ENCODE measurements around the gene CELA2A. TPM values are rescaled to one million over a fixed set of nuclear protein-coding genes. Genes with fewer than 3 reads are reported as not detected.

CELA2A gene
- total and polyA plus RNA-seq, 2 donors (not counting 3 experiments of a cell fraction or from before 2014, with no cell fraction given): not detected

- dilution Hi-C loops (cut with MboI; ENCODE audit: extremely low pct_ligation_motif_present, low sequenced_read_pairs): no loop called here
- intact Hi-C loops (cut with micrococcal nuclease): no loop called here
- Histone ChIP-seq H3K79me2 (ENCODE audit: control insufficient read depth, insufficient read depth, low read length) (no peaks in the 10 kb centered on the region), H3K4me3 (replicated peaks in 1 of 3; ENCODE audit: insufficient read depth in 1 of 3, low read depth in 1 of 3, low read length in 3 of 3) (no peak overlapping the region), H3K36me3 (ENCODE audit: control insufficient read depth in 2 of 2, extremely low read depth in 1 of 2, insufficient read depth in 2 of 2, low read length in 2 of 2) (no peaks in the 10 kb centered on the region), H3K9me1 (replicated peaks; ENCODE audit: control insufficient read depth, extremely low read depth, insufficient read depth, low read length) (no peaks in the 10 kb centered on the region), H3K4me1 (ENCODE audit: control insufficient read depth, extremely low read depth, insufficient read depth, low read length) (no peaks in the 10 kb centered on the region), H3K9me3 (replicated peaks; ENCODE audit: control insufficient read depth, insufficient read depth, low read length) (no peaks in the 10 kb centered on the region), H3K4me2 (ENCODE audit: insufficient read depth, low read length) (no peak overlapping the region), H3K9ac (replicated peaks; ENCODE audit: extremely low read depth, insufficient read depth, low read length) (no peak overlapping the region), H2AFZ (ENCODE audit: low read depth, low read length) (no peak overlapping the region), H3K27ac (ENCODE audit: insufficient read depth, low read depth, low read length) (no peak overlapping the region), H3K27me3 (ENCODE audit: control insufficient read depth in 2 of 2, insufficient read depth in 2 of 2, low read length in 2 of 2) (peaks cover 0 to 2% of the 10 kb centered on the region in 2 experiments), H4K20me1 (replicated peaks; ENCODE audit: control insufficient read depth, extremely low read depth, insufficient read depth, low read length) (no peaks in the 10 kb centered on the region)
- TF ChIP-seq EZH2 (IDR thresholded peaks at IDR 0.05; ENCODE audit: borderline replicate concordance, low read depth, low read length, severe bottlenecking) (no peak), POLR2AphosphoS5 (IDR thresholded peaks at IDR 0.05; ENCODE audit: insufficient read depth, low read depth, low read length) (no peak)
- CTCF ChIA-PET: no interaction called here
- DNase-seq (ENCODE audit: low read depth, low spot score) (no peak), FAIRE-seq (no peak)
- BruUV-seq (replicated peaks): no TSS peak
- POLR2A ChIA-PET: interaction anchor here (0.5 kb wide), 1 partner anchor 23 kb away, joined by 4 read pairs; no protein-coding TSS in a partner anchor
These were observed 11.0 kb upstream of the CELA2A start for GRCh38 chr1:15445390-15446122.

GRCh38 chr1:15446212-15446611 is 10.3 kb upstream of the CELA2A start:
- no peaks in the 10 kb centered on the region for H3K36me3 ChIP-seq (ENCODE audit: control insufficient read depth in 2 of 2, extremely low read depth in 1 of 2, insufficient read depth in 2 of 2, low read length in 2 of 2)
- ChIA-PET CTCF (no interaction called here), POLR2A (no interaction called here)
- no peak overlapping the region for H3K4me2 ChIP-seq (ENCODE audit: insufficient read depth, low read length)
- no peaks in the 10 kb centered on the region for H3K4me1 ChIP-seq (ENCODE audit: control insufficient read depth, extremely low read depth, insufficient read depth, low read length)
- peaks cover 0 to 2% of the 10 kb centered on the region in 2 experiments for H3K27me3 ChIP-seq (ENCODE audit: control insufficient read depth in 2 of 2, insufficient read depth in 2 of 2, low read length in 2 of 2)
- TF ChIP-seq POLR2AphosphoS5 (IDR thresholded peaks at IDR 0.05; ENCODE audit: insufficient read depth, low read depth, low read length): no peak
- no peak for TF ChIP-seq FOS (IDR thresholded peaks at IDR 0.05; ENCODE audit: borderline replicate concordance, insufficient read depth, low read length)
- no peak overlapping the region for H3K27ac ChIP-seq (ENCODE audit: insufficient read depth, low read depth, low read length)
- no peak for DNase-seq (ENCODE audit: low read depth, low spot score)
- H3K9me3 ChIP-seq (replicated peaks; ENCODE audit: control insufficient read depth, insufficient read depth, low read length): no peaks in the 10 kb centered on the region
- no peak overlapping the region for H2AFZ ChIP-seq (ENCODE audit: low read depth, low read length)
- H3K9me1 ChIP-seq (replicated peaks; ENCODE audit: control insufficient read depth, extremely low read depth, insufficient read depth, low read length): no peaks in the 10 kb centered on the region
- no peak for FAIRE-seq
- intact Hi-C loops (cut with micrococcal nuclease): no loop called here
- H3K4me3 ChIP-seq (replicated peaks in 1 of 3; ENCODE audit: insufficient read depth in 1 of 3, low read depth in 1 of 3, low read length in 3 of 3): no peak overlapping the region
- H4K20me1 ChIP-seq (replicated peaks; ENCODE audit: control insufficient read depth, extremely low read depth, insufficient read depth, low read length): no peaks in the 10 kb centered on the region
- H3K9ac ChIP-seq (replicated peaks; ENCODE audit: extremely low read depth, insufficient read depth, low read length): no peak overlapping the region
- no peaks in the 10 kb centered on the region for H3K79me2 ChIP-seq (ENCODE audit: control insufficient read depth, insufficient read depth, low read length)
- BruUV-seq (replicated peaks): no TSS peak
- dilution Hi-C loops (cut with MboI; ENCODE audit: extremely low pct_ligation_motif_present, low sequenced_read_pairs): no loop called here

Data from endothelial cell of umbilical vein (primary cell).